DMS 273 (cell line): Measurements from ENCODE around the gene NEGR1.

Source experiments
- DNase-seq: peaks from one replicate; lab custom pipeline; 2025; ENCODE audit not compliant: unreplicated experiment; lab: John Stamatoyannopoulos, UW

Gene NEGR1

GRCh38 chr1:72235062-72235461, 47.3 kb downstream of the NEGR1 start:
- DNase-seq = no peak

- no peak for DNase-seq
These were observed 51.6 kb downstream of the NEGR1 start for GRCh38 chr1:72230746-72231145.

- no peak for DNase-seq
These were observed 52.4 kb downstream of the NEGR1 start for GRCh38 chr1:72229893-72230292.

- no peak for DNase-seq
These were observed 54.7 kb downstream of the NEGR1 start for GRCh38 chr1:72227667-72228066.

GRCh38 chr1:72224506-72224905, 57.8 kb downstream of the NEGR1 start:
- no peak for DNase-seq

- DNase-seq = no peak
These were observed 60.5 kb downstream of the NEGR1 start for GRCh38 chr1:72221811-72222210.

GRCh38 chr1:72218141-72218739, 64.1 kb downstream of the NEGR1 start:
- DNase-seq = no peak

GRCh38 chr1:72207059-72207458, 75.3 kb downstream of the NEGR1 start:
- no peak for DNase-seq

- no peak for DNase-seq
These were observed 79.6 kb downstream of the NEGR1 start for GRCh38 chr1:72202761-72203160.

- no peak for DNase-seq
These were observed 84.6 kb downstream of the NEGR1 start for GRCh38 chr1:72197786-72198185.

- peak; percentile 36 for DNase-seq
These were observed 95.5 kb downstream of the NEGR1 start for GRCh38 chr1:72186733-72187307.

GRCh38 chr1:72184099-72184701, 98.1 kb downstream of the NEGR1 start:
- DNase-seq = no peak

GRCh38 chr1:72182859-72183258, 99.5 kb downstream of the NEGR1 start:
- no peak for DNase-seq

GRCh38 chr1:72178266-72178665, 104.1 kb downstream of the NEGR1 start:
- no peak for DNase-seq

GRCh38 chr1:72177711-72178110, 104.6 kb downstream of the NEGR1 start:
- no peak for DNase-seq

- no peak for DNase-seq
These were observed 112.1 kb downstream of the NEGR1 start for GRCh38 chr1:72170246-72170645.

- DNase-seq = no peak
These were observed 115.9 kb downstream of the NEGR1 start for GRCh38 chr1:72166426-72166825.

- DNase-seq = no peak
These were observed 131.8 kb downstream of the NEGR1 start for GRCh38 chr1:72150508-72150907.

- DNase-seq = no peak
These were observed 140.5 kb downstream of the NEGR1 start for GRCh38 chr1:72141875-72142274.

GRCh38 chr1:72140222-72140621, 142.1 kb downstream of the NEGR1 start:
- peak; percentile 23 for DNase-seq

- peak; percentile 2 for DNase-seq
These were observed 144.7 kb downstream of the NEGR1 start for GRCh38 chr1:72137656-72138055.

GRCh38 chr1:72129869-72130268, 152.5 kb downstream of the NEGR1 start:
- no peak for DNase-seq
